Activated CD4-positive, alpha-beta T cell treated with anti-CD3 and anti-CD28 coated beads, Interleukin-2, amount 50 U/mL, for 1 hour (primary cell): Measurements from ENCODE around the gene SH3BGRL3.
"Not testable (repeated sequence)": the region's sequence is repeated elsewhere in the genome, so short reads cannot be mapped to it uniquely, and the experiment has no call there.

Experiments
- DNase-seq: peaks from one replicate; pipeline ENCODE4 v3.0.0-alpha.2; 2020

Gene SH3BGRL3

GRCh38 chr1:26279456-26280332 is at the start of gene SH3BGRL3:
TSS of gene SH3BGRL3 (plus strand) at chr1:26280086. CDS start at chr1:26280156, 70 bp downstream.
- peak; percentile 86 for DNase-seq

GRCh38 chr1:26230682-26231081 is 49.2 kb upstream of the SH3BGRL3 start:
- DNase-seq: not testable (repeated sequence)

GRCh38 chr1:26233903-26234643 is 45.8 kb upstream of the SH3BGRL3 start, which contains the start of gene CEP85:
TSS of gene CEP85 (plus strand) at chr1:26234200. CDS start at chr1:26239784, 5,584 bp downstream.
- DNase-seq: peak; percentile 99

GRCh38 chr1:26234644-26235370 is 45.1 kb upstream of the SH3BGRL3 start:
- DNase-seq: no peak

- DNase-seq: no peak
These were observed 42.5 kb upstream of the SH3BGRL3 start for GRCh38 chr1:26237230-26237966.

GRCh38 chr1:26239936-26240335 is 40.0 kb upstream of the SH3BGRL3 start:
- DNase-seq: no peak

- no peak for DNase-seq
These were observed 27.2 kb upstream of the SH3BGRL3 start for GRCh38 chr1:26252718-26253117.

GRCh38 chr1:26254404-26254803 is 25.5 kb upstream of the SH3BGRL3 start:
- DNase-seq: no peak

GRCh38 chr1:26257222-26257621 is 22.7 kb upstream of the SH3BGRL3 start:
- no peak for DNase-seq

- DNase-seq: no peak
These were observed 20.9 kb upstream of the SH3BGRL3 start for GRCh38 chr1:26259005-26259404.

- no peak for DNase-seq
These were observed 20.3 kb upstream of the SH3BGRL3 start for GRCh38 chr1:26259578-26259977.

GRCh38 chr1:26263212-26263611 is 16.7 kb upstream of the SH3BGRL3 start:
- no peak for DNase-seq

GRCh38 chr1:26265405-26265804 is 14.5 kb upstream of the SH3BGRL3 start:
- DNase-seq: no peak

GRCh38 chr1:26268290-26269197 is 11.3 kb upstream of the SH3BGRL3 start:
- no peak for DNase-seq

- no peak for DNase-seq
These were observed 10.7 kb upstream of the SH3BGRL3 start for GRCh38 chr1:26269198-26269550.

- no peak for DNase-seq
These were observed 5.0 kb upstream of the SH3BGRL3 start for GRCh38 chr1:26274801-26275425.

GRCh38 chr1:26275580-26276431 is 4.1 kb upstream of the SH3BGRL3 start:
- DNase-seq: peak; percentile 75

- DNase-seq: no peak
These were observed 3.5 kb upstream of the SH3BGRL3 start for GRCh38 chr1:26276432-26276838.

GRCh38 chr1:26277261-26277661 is 2.6 kb upstream of the SH3BGRL3 start:
- no peak for DNase-seq

GRCh38 chr1:26277719-26278118 is 2.2 kb upstream of the SH3BGRL3 start:
- no peak for DNase-seq
